ENCODE results near the gene ZNF133. TPM values are rescaled to one million over a fixed set of nuclear protein-coding genes. Genes with fewer than 3 reads are reported as not detected.

ZNF133 gene
- polyA plus RNA-seq, 1 donor from 2014 or later = 71.2 TPM

DNA sequence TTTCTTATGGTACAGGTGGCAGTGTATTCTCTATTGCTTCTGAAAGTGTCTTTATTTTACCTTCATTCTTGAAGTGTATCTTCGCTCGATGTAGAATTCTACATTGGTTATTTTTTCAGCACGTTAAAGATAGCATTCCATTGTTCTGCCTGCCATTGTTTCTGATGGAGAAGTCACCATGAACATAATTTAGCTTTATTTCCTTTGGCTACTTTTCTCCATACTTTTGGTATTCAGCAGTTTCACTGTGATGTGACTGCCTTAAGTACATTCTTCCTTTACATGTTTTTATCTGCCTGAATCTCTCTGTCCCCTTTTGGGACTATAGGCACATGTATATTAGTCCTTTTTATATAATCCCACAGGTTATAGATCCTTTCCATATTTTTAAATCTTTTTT is 19.0 kb downstream of the ZNF133 start:
- Histone ChIP-seq H3K27me3 (ENCODE audit: insufficient read depth, low read depth, low read length) (no peaks in the 10 kb centered on the region), H2AFZ (ENCODE audit: low read depth, low read length) (no peak overlapping the region), H3K4me2 (ENCODE audit: low read length) (no peak overlapping the region), H3K9me2 (ENCODE audit: insufficient read depth, low read length) (no peaks in the 10 kb centered on the region), H3K79me2 (replicated peaks; ENCODE audit: insufficient read depth, low read length) (no peaks in the 10 kb centered on the region), H3K36me3 (ENCODE audit: insufficient read depth, low read length) (no peaks in the 10 kb centered on the region), H4K20me1 (ENCODE audit: insufficient read depth) (no peaks in the 10 kb centered on the region), H3K27ac (ENCODE audit: low read length) (no peak overlapping the region), H3K4me3 (ENCODE audit: low read length) (no peak overlapping the region), H3K9me3 (ENCODE audit: low read length) (no peaks in the 10 kb centered on the region), H3K9ac (ENCODE audit: low read length) (no peak overlapping the region), H3F3A (ENCODE audit: insufficient read depth, low read length, poor library complexity, severe bottlenecking) (no peaks in the 10 kb centered on the region)
- TF ChIP-seq REST (IDR thresholded peaks at IDR 0.05; ENCODE audit: borderline replicate concordance) (no peak), EZH2 (IDR thresholded peaks at IDR 0.05; ENCODE audit: borderline replicate concordance, insufficient read depth, low read length, poor library complexity, severe bottlenecking) (no peak), POLR2AphosphoS5 (IDR thresholded peaks at IDR 0.05) (no peak), TAF1 (IDR thresholded peaks at IDR 0.05; ENCODE audit: low read depth) (no peak), MXI1 (conservative IDR thresholded peaks at IDR 0.05; ENCODE audit: poor library complexity, severe bottlenecking) (no peak), EP300 (conservative IDR thresholded peaks at IDR 0.05; ENCODE audit: poor library complexity, severe bottlenecking) (no peak), RAD21 (conservative IDR thresholded peaks at IDR 0.05) (no peak), SMC3 (conservative IDR thresholded peaks at IDR 0.05; ENCODE audit: poor library complexity) (no peak)
- TF ChIP-seq, protein P1, sequence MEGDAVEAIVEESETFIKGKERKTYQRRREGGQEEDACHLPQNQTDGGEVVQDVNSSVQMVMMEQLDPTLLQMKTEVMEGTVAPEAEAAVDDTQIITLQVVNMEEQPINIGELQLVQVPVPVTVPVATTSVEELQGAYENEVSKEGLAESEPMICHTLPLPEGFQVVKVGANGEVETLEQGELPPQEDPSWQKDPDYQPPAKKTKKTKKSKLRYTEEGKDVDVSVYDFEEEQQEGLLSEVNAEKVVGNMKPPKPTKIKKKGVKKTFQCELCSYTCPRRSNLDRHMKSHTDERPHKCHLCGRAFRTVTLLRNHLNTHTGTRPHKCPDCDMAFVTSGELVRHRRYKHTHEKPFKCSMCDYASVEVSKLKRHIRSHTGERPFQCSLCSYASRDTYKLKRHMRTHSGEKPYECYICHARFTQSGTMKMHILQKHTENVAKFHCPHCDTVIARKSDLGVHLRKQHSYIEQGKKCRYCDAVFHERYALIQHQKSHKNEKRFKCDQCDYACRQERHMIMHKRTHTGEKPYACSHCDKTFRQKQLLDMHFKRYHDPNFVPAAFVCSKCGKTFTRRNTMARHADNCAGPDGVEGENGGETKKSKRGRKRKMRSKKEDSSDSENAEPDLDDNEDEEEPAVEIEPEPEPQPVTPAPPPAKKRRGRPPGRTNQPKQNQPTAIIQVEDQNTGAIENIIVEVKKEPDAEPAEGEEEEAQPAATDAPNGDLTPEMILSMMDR (IDR thresholded peaks at IDR 0.05; ENCODE audit: poor library complexity, severe bottlenecking) = no peak

DNA sequence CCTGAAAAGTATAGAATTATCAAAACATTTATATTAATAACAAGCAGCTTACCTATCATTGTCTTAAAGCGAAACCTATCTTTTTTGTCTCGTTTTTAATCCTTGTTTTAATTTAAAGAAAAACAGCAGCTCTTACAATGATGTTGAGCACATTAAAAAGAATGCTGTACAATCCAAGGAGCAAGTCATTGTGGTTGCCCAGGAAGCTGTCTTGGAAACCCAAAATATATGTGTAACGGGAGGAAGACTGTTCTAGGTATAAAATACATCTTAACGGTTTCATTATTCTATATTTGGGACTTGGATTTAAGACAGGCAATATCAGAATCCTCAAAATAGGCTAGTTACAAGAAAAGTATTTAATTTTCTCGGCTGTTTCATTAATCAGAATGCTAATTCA is 21.7 kb downstream of the ZNF133 start:
- H2AFZ ChIP-seq (ENCODE audit: low read depth, low read length) = no peak overlapping the region
- no peaks in the 10 kb centered on the region for H3K9me3 ChIP-seq (ENCODE audit: low read length)
- H3K36me3 ChIP-seq (ENCODE audit: insufficient read depth, low read length) = no peaks in the 10 kb centered on the region
- no peak overlapping the region for H3K4me3 ChIP-seq (ENCODE audit: low read length)
- no peak overlapping the region for H3K27ac ChIP-seq (ENCODE audit: low read length)
- TF ChIP-seq SMC3 (conservative IDR thresholded peaks at IDR 0.05; ENCODE audit: poor library complexity) (no peak), POLR2AphosphoS5 (IDR thresholded peaks at IDR 0.05) (no peak), MXI1 (conservative IDR thresholded peaks at IDR 0.05; ENCODE audit: poor library complexity, severe bottlenecking) (no peak), EP300 (conservative IDR thresholded peaks at IDR 0.05; ENCODE audit: poor library complexity, severe bottlenecking) (no peak), RAD21 (conservative IDR thresholded peaks at IDR 0.05) (no peak), REST (IDR thresholded peaks at IDR 0.05; ENCODE audit: borderline replicate concordance) (no peak), TAF1 (IDR thresholded peaks at IDR 0.05; ENCODE audit: low read depth) (no peak)
- TF ChIP-seq, protein P1 (IDR thresholded peaks at IDR 0.05; ENCODE audit: poor library complexity, severe bottlenecking) = no peak
- H3K9ac ChIP-seq (ENCODE audit: low read length) = no peak overlapping the region
- no peaks in the 10 kb centered on the region for H3F3A ChIP-seq (ENCODE audit: insufficient read depth, low read length, poor library complexity, severe bottlenecking)
- no peaks in the 10 kb centered on the region for H4K20me1 ChIP-seq (ENCODE audit: insufficient read depth)
- H3K4me2 ChIP-seq (ENCODE audit: low read length) = no peak overlapping the region
- H3K27me3 ChIP-seq (ENCODE audit: insufficient read depth, low read depth, low read length) = no peaks in the 10 kb centered on the region
- H3K79me2 ChIP-seq (replicated peaks; ENCODE audit: insufficient read depth, low read length) = no peaks in the 10 kb centered on the region
- H3K9me2 ChIP-seq (ENCODE audit: insufficient read depth, low read length) = no peaks in the 10 kb centered on the region

Measured in neural cell (in vitro differentiated cells).